GM12878 (cell line): ENCODE results near the gene HVCN1. TPM values are rescaled to one million over a fixed set of nuclear protein-coding genes. Genes with fewer than 3 reads are reported as not detected.

ENCODE experiments used
- ATAC-seq: fragments of 200-7000 bp; cut with Tn5 transposase; 3 replicates; pipeline ENCODE4 v1.9.1; 2020; ENCODE audit warnings: mild to moderate bottlenecking, moderate library complexity
- BruUV-seq: library from RNA; stranded (reverse); fragments of 400-500 nt; replicated peaks from 2 replicates; lab custom pipeline; 2021; lab: Mats Ljungman, UMichigan
- CTCF ChIA-PET: fragments of 300-600 bp; sonication (Branson Sonifier 250); formaldehyde crosslinking; extraction: SDS; loops from one replicate; lab custom pipeline; 2021; ENCODE audit warnings: inconsistent platforms; lab: Yijun Ruan, JAX
- POLR2A ChIA-PET: fragments of 350-600 bp; formaldehyde crosslinking; extraction: SDS; loops from one replicate; lab custom pipeline; 2021; ENCODE audit warnings: inconsistent platforms; lab: Charles Lee
- RAD21 ChIA-PET: fragments of 300-600 bp; sonication (Branson Sonifier 250); formaldehyde crosslinking; loops from one replicate; lab custom pipeline; 2023; ENCODE audit warnings: antibody characterized with exemption; ENCODE audit not compliant: unreplicated experiment; lab: Charles Lee
- SMC1A ChIA-PET: fragments of 300-600 bp; sonication (Branson Sonifier 250); formaldehyde crosslinking; loops from one replicate; lab custom pipeline; 2023; ENCODE audit not compliant: unreplicated experiment, uncharacterized antibody; lab: Charles Lee
- DNase-seq: peaks from one replicate; pipeline ENCODE4 v3.0.0-alpha.2; 2011; ENCODE audit warnings: low read depth, low spot score
- FAIRE-seq: peaks from 3 replicates; lab custom pipeline; 2011; peaks lifted over from hg19 to GRCh38; lab: Jason Lieb, UNC
- H2AFZ ChIP-seq: 2 replicates; pipeline ENCODE4 v1.6.0; 2011; ENCODE audit warnings: low read depth, low read length, control low read depth; ENCODE audit not compliant: control insufficient read depth
- H3K27ac ChIP-seq: 2 replicates; pipeline ENCODE4 v1.5.1; 2011; ENCODE audit warnings: control low read depth; ENCODE audit not compliant: control insufficient read depth, insufficient read depth
- H3K27me3 ChIP-seq, 2 experiments: replicated peaks in 1 of 2; 2 replicates each; pipeline versions ENCODE4 v1.6.0 to v1.6.1; 2011; ENCODE audit warnings: low read length in 1 of 2; ENCODE audit not compliant: control insufficient read depth in 2 of 2, insufficient read depth in 2 of 2
- H3K36me3 ChIP-seq, 2 experiments: 2 replicates each; pipeline ENCODE4 v1.5.1; 2011; ENCODE audit warnings: low read length in 1 of 2; ENCODE audit not compliant: control insufficient read depth in 2 of 2, insufficient read depth in 2 of 2
- H3K4me1 ChIP-seq: 2 replicates; pipeline ENCODE4 v1.6.1; 2011; ENCODE audit warnings: mild to moderate bottlenecking, low read length, moderate library complexity, mixed read lengths; ENCODE audit not compliant: control insufficient read depth, insufficient read depth
- H3K4me2 ChIP-seq: 2 replicates; pipeline ENCODE4 v1.6.0; 2011; ENCODE audit warnings: control low read depth; ENCODE audit not compliant: control insufficient read depth, insufficient read depth
- H3K4me3 ChIP-seq: fragments of 200-600 bp; sonication (generic); 2 replicates; pipeline ENCODE4 v1.5.1; 2016
- H3K79me2 ChIP-seq: 2 replicates; pipeline ENCODE4 v1.6.0; 2011; ENCODE audit warnings: low read length; ENCODE audit not compliant: control insufficient read depth, insufficient read depth
- H3K9ac ChIP-seq: 2 replicates; pipeline ENCODE4 v1.8.0; 2011; ENCODE audit warnings: low read length, control low read depth, mixed read lengths; ENCODE audit not compliant: control insufficient read depth, insufficient read depth
- H3K9me3 ChIP-seq: replicated peaks from 3 replicates; pipeline ENCODE4 v1.5.1; 2011; ENCODE audit warnings: mild to moderate bottlenecking, low read length; ENCODE audit not compliant: control insufficient read depth, insufficient read depth
- H4K20me1 ChIP-seq: 2 replicates; pipeline ENCODE4 v1.6.0; 2011; ENCODE audit not compliant: control insufficient read depth, insufficient read depth
- CBX3 ChIP-seq: fragments of 200-600 bp; sonication (generic); IDR thresholded peaks from 2 replicates; pipeline ENCODE4 v1.6.1; 2016; ENCODE audit warnings: low read depth, borderline replicate concordance
- EED ChIP-seq: sonication (generic); IDR thresholded peaks from 2 replicates; pipeline ENCODE4 v1.6.1; 2016; ENCODE audit warnings: antibody characterized with exemption, low read depth
- GATAD2B ChIP-seq: fragments of 450-650 bp; conservative IDR thresholded peaks from 2 replicates; pipeline ENCODE4 v1.6.1; 2017; ENCODE audit warnings: low read depth, mild to moderate bottlenecking, moderate library complexity
- HDGF ChIP-seq: fragments of 450-650 bp; IDR thresholded peaks from 2 replicates; pipeline ENCODE4 v1.6.1; 2016; ENCODE audit warnings: antibody characterized with exemption
- JUNB ChIP-seq: IDR thresholded peaks from 2 replicates; pipeline ENCODE4 v1.6.1; 2016; ENCODE audit warnings: antibody characterized with exemption, mild to moderate bottlenecking
- KAT2A ChIP-seq: conservative IDR thresholded peaks from 2 replicates; pipeline ENCODE4 v1.6.1; 2011; ENCODE audit warnings: low read depth, low read length; ENCODE audit not compliant: control insufficient read depth
- NR2C2 ChIP-seq: IDR thresholded peaks from 2 replicates; pipeline ENCODE4 v1.6.1; 2011; ENCODE audit warnings: borderline replicate concordance, low read depth; ENCODE audit not compliant: control insufficient read depth, insufficient read length
- PAX8 ChIP-seq: fragments of 450-650 bp; IDR thresholded peaks from 2 replicates; pipeline ENCODE4 v1.6.1; 2017; ENCODE audit warnings: mild to moderate bottlenecking, moderate library complexity
- POLR2A ChIP-seq: IDR thresholded peaks from 2 replicates; pipeline ENCODE4 v1.6.1; 2011; ENCODE audit warnings: low read depth, mild to moderate bottlenecking, low read length
- RELA ChIP-seq: fragments of 450-650 bp; IDR thresholded peaks from 2 replicates; pipeline ENCODE4 v1.8.0; 2014; ENCODE audit warnings: borderline replicate concordance; ENCODE audit not compliant: partially characterized antibody
- RUNX3 ChIP-seq: IDR thresholded peaks from 2 replicates; pipeline ENCODE4 v1.6.1; 2012; ENCODE audit warnings: low read length, inconsistent platforms
- WRNIP1 ChIP-seq: IDR thresholded peaks from 2 replicates; pipeline ENCODE4 v1.6.1; 2011; ENCODE audit warnings: low read depth, low read length, improper control_type of control experiment, borderline replicate concordance
- ZNF274 ChIP-seq: IDR thresholded peaks from one replicate; pipeline ENCODE4 v1.8.0; 2011; ENCODE audit not compliant: insufficient read length, insufficient read depth
- ZNF384 ChIP-seq: IDR thresholded peaks from 2 replicates; pipeline ENCODE4 v1.6.1; 2012; ENCODE audit warnings: low read depth, mild to moderate bottlenecking, low read length, improper control_type of control experiment, borderline replicate concordance
- ZNF622 ChIP-seq: fragments of 450-650 bp; IDR thresholded peaks from 2 replicates; pipeline ENCODE4 v1.6.1; 2017; ENCODE audit warnings: mild to moderate bottlenecking, inconsistent platforms
- in situ Hi-C: fragments of 300-500 bp; cut with MboI; formaldehyde crosslinking; loops from 9 replicates; pipeline ENCODE4 v1.14.3; 2018; ENCODE audit warnings: mixed read lengths
- intact Hi-C: fragments of 100-400 bp; cut with micrococcal nuclease; formaldehyde crosslinking; loops from one replicate; pipeline ENCODE4 v1.14.2; 2022; ENCODE audit not compliant: unreplicated experiment
- polyA plus RNA-seq, 11 experiments: library from polyadenylated mRNA; depleted of rRNA in 4 of 11; unstranded in 6 of 11; stranded (reverse) in 5 of 11; fragments of >200 nt; fragmentation: Nextera tagmentation in 4 of 11; fragmentation: Illumina TruSeq in 1 of 11; extraction: Ambion mirVana in 4 of 11; extraction: Trizol in 1 of 11; gene quantifications; 1 replicate in 1 of 11; 2 replicates in 10 of 11; pipeline versions ENCODE4 v1.2.1 to v1.2.3, GENCODE V29; 2011 to 2016; ENCODE audit warnings: inconsistent platforms in 2 of 11, missing spikeins in 2 of 11, low read depth in 1 of 11
- total RNA-seq, 4 experiments: library from RNA; depleted of rRNA in 3 of 4; stranded (reverse); fragments of >200 nt in 3 of 4; fragmentation: Illumina TruSeq in 1 of 4; extraction: Trizol in 1 of 4; gene quantifications; 2 replicates each; pipeline versions ENCODE4 v1.2.1 to v1.2.3, GENCODE V29; 2013 to 2021
- TF ChIP-seq, protein P1 (sequence below): fragments of 450-650 bp; formaldehyde crosslinking; IDR thresholded peaks from 2 replicates; pipeline ENCODE4 v1.4.0; 2020; ENCODE audit warnings: mild to moderate bottlenecking, moderate library complexity
- TF ChIP-seq, protein P2 (sequence below): fragments of 450-650 bp; IDR thresholded peaks from 2 replicates; pipeline ENCODE4 v1.6.1; 2017; ENCODE audit warnings: low read depth, mild to moderate bottlenecking, moderate library complexity

HVCN1 gene
- total and polyA plus RNA-seq, 10 of the 15 experiments (the other 5 are each of a cell fraction or from before 2014, with no cell fraction given) = 27.8 to 181 (median 103) TPM

DNA sequence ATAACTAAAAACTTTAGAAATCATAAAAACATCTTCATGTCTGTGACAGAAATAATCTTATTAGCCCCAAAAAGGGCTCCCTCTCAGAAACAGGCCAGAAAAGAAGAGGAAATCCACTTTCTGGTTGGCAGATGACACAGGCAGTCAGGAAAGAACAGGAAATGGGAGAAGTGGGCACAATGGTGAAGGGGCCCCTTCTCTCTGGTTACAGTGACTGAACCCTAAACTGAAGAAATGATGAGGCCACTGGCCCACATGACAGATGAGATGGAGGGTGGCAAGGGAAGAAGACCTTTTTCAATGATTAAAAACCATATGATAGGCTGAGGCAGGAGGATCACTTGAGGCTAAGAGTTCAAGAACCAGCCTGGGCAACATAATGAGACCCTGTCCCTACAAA is 53.9 kb downstream of the HVCN1 start:
- no peak overlapping the region for H3K9ac ChIP-seq
- FAIRE-seq (no peak), ATAC-seq (0 out of 3 replicates have a peak, but pooled peaks have one; percentile 7), DNase-seq (no peak)
- H4K20me1 ChIP-seq = no peaks in the 10 kb centered on the region
- H2AFZ ChIP-seq = no peak overlapping the region
- ChIA-PET RAD21 (interaction anchor here (1.4 to 4.3 kb wide), 6 partner anchors 8 to 51 kb away, joined by 3 to 23 read pairs (median 8); partner anchors contain the start of gene TCTN1), POLR2A (interaction anchor here (0.7 to 6.0 kb wide), 7 partner anchors 8 to 53 kb away, joined by 3 to 46 read pairs (median 6); partner anchors contain the start of gene TCTN1), SMC1A (interaction anchor here (0.8 to 11.3 kb wide), 15 partner anchors 12 to 133 kb away, joined by 3 to 103 read pairs (median 4); partner anchors contain the start of gene TCTN1), CTCF (interaction anchor here (0.6 to 6.0 kb wide), 7 partner anchors 14 to 167 kb away, joined by 3 to 46 read pairs (median 3); partner anchors contain the start of genes GPN3 and TCTN1)
- BruUV-seq = no TSS peak
- intact Hi-C loops = no loop called here
- H3K4me2 ChIP-seq = peak overlapping the region; percentile 11; the same call in 1 of the 2 replicates
- no peak overlapping the region for H3K4me3 ChIP-seq
- H3K79me2 ChIP-seq = no peaks in the 10 kb centered on the region
- no peaks in the 10 kb centered on the region for H3K9me3 ChIP-seq
- peaks cover 73% of the 10 kb centered on the region for H3K4me1 ChIP-seq
- H3K27ac ChIP-seq = peak overlapping the region; percentile 49
- H3K36me3 ChIP-seq = no peaks in the 10 kb centered on the region
- H3K27me3 ChIP-seq = no peaks in the 10 kb centered on the region
- in situ Hi-C loops = no loop called here
- TF ChIP-seq JUNB = no peak
- no peak for TF ChIP-seq ZNF274
- no peak for TF ChIP-seq POLR2A
- TF ChIP-seq, protein P1, sequence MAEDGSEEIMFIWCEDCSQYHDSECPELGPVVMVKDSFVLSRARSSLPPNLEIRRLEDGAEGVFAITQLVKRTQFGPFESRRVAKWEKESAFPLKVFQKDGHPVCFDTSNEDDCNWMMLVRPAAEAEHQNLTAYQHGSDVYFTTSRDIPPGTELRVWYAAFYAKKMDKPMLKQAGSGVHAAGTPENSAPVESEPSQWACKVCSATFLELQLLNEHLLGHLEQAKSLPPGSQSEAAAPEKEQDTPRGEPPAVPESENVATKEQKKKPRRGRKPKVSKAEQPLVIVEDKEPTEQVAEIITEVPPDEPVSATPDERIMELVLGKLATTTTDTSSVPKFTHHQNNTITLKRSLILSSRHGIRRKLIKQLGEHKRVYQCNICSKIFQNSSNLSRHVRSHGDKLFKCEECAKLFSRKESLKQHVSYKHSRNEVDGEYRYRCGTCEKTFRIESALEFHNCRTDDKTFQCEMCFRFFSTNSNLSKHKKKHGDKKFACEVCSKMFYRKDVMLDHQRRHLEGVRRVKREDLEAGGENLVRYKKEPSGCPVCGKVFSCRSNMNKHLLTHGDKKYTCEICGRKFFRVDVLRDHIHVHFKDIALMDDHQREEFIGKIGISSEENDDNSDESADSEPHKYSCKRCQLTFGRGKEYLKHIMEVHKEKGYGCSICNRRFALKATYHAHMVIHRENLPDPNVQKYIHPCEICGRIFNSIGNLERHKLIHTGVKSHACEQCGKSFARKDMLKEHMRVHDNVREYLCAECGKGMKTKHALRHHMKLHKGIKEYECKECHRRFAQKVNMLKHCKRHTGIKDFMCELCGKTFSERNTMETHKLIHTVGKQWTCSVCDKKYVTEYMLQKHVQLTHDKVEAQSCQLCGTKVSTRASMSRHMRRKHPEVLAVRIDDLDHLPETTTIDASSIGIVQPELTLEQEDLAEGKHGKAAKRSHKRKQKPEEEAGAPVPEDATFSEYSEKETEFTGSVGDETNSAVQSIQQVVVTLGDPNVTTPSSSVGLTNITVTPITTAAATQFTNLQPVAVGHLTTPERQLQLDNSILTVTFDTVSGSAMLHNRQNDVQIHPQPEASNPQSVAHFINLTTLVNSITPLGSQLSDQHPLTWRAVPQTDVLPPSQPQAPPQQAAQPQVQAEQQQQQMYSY (CRISPR knock-in tag) = no peak
- TF ChIP-seq KAT2A = no peak
- TF ChIP-seq EED = peak; percentile 64; the same call in 1 of the 2 replicates
- no peak for TF ChIP-seq ZNF622
- TF ChIP-seq HDGF = no peak
- TF ChIP-seq RELA = no peak
- TF ChIP-seq NR2C2 = no peak
- TF ChIP-seq CBX3 = no peak
- no peak for TF ChIP-seq ZNF384
- TF ChIP-seq, protein P2, sequence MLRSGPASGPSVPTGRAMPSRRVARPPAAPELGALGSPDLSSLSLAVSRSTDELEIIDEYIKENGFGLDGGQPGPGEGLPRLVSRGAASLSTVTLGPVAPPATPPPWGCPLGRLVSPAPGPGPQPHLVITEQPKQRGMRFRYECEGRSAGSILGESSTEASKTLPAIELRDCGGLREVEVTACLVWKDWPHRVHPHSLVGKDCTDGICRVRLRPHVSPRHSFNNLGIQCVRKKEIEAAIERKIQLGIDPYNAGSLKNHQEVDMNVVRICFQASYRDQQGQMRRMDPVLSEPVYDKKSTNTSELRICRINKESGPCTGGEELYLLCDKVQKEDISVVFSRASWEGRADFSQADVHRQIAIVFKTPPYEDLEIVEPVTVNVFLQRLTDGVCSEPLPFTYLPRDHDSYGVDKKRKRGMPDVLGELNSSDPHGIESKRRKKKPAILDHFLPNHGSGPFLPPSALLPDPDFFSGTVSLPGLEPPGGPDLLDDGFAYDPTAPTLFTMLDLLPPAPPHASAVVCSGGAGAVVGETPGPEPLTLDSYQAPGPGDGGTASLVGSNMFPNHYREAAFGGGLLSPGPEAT = no peak
- no peak for TF ChIP-seq WRNIP1
- TF ChIP-seq RUNX3 = peak; percentile 46
- no peak for TF ChIP-seq PAX8
- no peak for TF ChIP-seq GATAD2B
